Mesendoderm (in vitro differentiated cells): ENCODE data around the gene LIN7B.
"Not testable (repeated sequence)": the region's sequence is repeated elsewhere in the genome, so short reads cannot be mapped to it uniquely, and the experiment has no call there.

Experiments used
- DNase-seq: peaks from one replicate; pipeline ENCODE4 v3.0.0; 2013
- H2AK5ac ChIP-seq: 2 replicates; pipeline ENCODE4 v1.6.1; 2013; ENCODE audit warnings: low read length, inconsistent platforms
- H2BK120ac ChIP-seq: 2 replicates; pipeline ENCODE4 v1.6.1; 2013; ENCODE audit warnings: low read depth, mild to moderate bottlenecking, low read length, moderate library complexity, mixed read lengths
- H2BK15ac ChIP-seq: replicated peaks from 2 replicates; pipeline ENCODE4 v1.6.1; 2013; ENCODE audit warnings: low read depth, mild to moderate bottlenecking, moderate library complexity
- H2BK5ac ChIP-seq: 2 replicates; pipeline ENCODE4 v1.6.1; 2013; ENCODE audit warnings: low read length, inconsistent platforms
- H3K18ac ChIP-seq: 2 replicates; pipeline ENCODE4 v1.6.1; 2013; ENCODE audit warnings: mild to moderate bottlenecking, low read length, mixed read lengths
- H3K23ac ChIP-seq: one replicate; pipeline ENCODE4 v1.6.1; 2013; ENCODE audit warnings: low read length
- H3K27ac ChIP-seq: 2 replicates; pipeline ENCODE4 v1.5.1; 2013; ENCODE audit warnings: low read depth, mild to moderate bottlenecking, inconsistent platforms, low read length, moderate library complexity
- H3K27me3 ChIP-seq: 2 replicates; pipeline ENCODE4 v1.6.1; 2013; ENCODE audit warnings: low read length, control low read depth, mild to moderate bottlenecking, inconsistent platforms; ENCODE audit not compliant: insufficient read depth, poor library complexity
- H3K36me3 ChIP-seq: 2 replicates; pipeline ENCODE4 v1.6.1; 2013; ENCODE audit warnings: low read length, inconsistent platforms; ENCODE audit not compliant: control insufficient read depth, insufficient read depth
- H3K4ac ChIP-seq: one replicate; pipeline ENCODE4 v1.6.1; 2013; ENCODE audit warnings: low read depth, mild to moderate bottlenecking, low read length, moderate library complexity
- H3K4me1 ChIP-seq: 2 replicates; pipeline ENCODE4 v1.6.1; 2013; ENCODE audit warnings: low read depth, low read length, inconsistent platforms; ENCODE audit not compliant: control insufficient read depth
- H3K4me2 ChIP-seq: 2 replicates; pipeline ENCODE4 v1.6.1; 2013; ENCODE audit warnings: low read length
- H3K4me3 ChIP-seq: 2 replicates; pipeline ENCODE4 v1.5.1; 2013; ENCODE audit warnings: mild to moderate bottlenecking, low read length
- H3K56ac ChIP-seq: one replicate; pipeline ENCODE4 v1.6.1; 2013; ENCODE audit warnings: low read length
- H3K79me1 ChIP-seq: 2 replicates; pipeline ENCODE4 v1.6.1; 2013; ENCODE audit warnings: low read length, inconsistent platforms
- H3K79me2 ChIP-seq: 2 replicates; pipeline ENCODE4 v1.6.1; 2013; ENCODE audit warnings: mild to moderate bottlenecking, low read length; ENCODE audit not compliant: control insufficient read depth, insufficient read depth
- H3K9ac ChIP-seq: 2 replicates; pipeline ENCODE4 v1.6.1; 2013; ENCODE audit warnings: low read length, inconsistent platforms
- H4K5ac ChIP-seq: one replicate; pipeline ENCODE4 v1.6.1; 2013; ENCODE audit warnings: low read length
- H4K8ac ChIP-seq: one replicate; pipeline ENCODE4 v1.6.1; 2013; ENCODE audit warnings: low read depth, mild to moderate bottlenecking, control low read depth, low read length, moderate library complexity
- WGBS: extraction: QIAGEN DNeasy Blood & Tissue Kit; methylation state at CpG from one replicate; pipeline ENCODE4 v1.1.7; 2013; ENCODE audit warnings: low lambda C conversion rate, missing lambda C conversion rate; ENCODE audit not compliant: insufficient coverage; ENCODE audit errors: extremely low coverage; 5-methylcytosine and 5-hydroxymethylcytosine counted together

Gene LIN7B

DNA sequence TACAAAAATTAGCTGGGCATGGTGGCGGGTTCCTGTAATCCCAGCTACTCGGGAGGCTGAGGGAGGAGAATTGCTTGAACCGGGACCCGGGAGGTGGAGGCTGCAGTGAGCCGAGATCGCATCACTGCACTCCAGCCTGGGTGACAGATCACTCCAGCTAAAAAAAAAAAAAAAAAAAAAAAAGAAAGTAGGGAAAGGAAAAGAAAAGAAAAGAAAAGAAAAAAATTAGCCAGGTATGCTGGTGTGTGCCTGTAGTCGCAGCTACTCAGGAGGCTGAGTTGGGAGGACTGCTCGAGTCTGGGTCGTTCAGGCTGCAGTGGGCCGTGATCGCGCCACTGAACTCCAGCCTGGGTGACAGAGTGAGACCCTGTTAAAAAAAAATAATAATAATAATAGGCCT, 13.1 kb downstream of the LIN7B start:
- not testable (repeated sequence) for H3K9ac ChIP-seq
- no CpG with 5 or more reads among the region's 12 CpGs for WGBS

DNA sequence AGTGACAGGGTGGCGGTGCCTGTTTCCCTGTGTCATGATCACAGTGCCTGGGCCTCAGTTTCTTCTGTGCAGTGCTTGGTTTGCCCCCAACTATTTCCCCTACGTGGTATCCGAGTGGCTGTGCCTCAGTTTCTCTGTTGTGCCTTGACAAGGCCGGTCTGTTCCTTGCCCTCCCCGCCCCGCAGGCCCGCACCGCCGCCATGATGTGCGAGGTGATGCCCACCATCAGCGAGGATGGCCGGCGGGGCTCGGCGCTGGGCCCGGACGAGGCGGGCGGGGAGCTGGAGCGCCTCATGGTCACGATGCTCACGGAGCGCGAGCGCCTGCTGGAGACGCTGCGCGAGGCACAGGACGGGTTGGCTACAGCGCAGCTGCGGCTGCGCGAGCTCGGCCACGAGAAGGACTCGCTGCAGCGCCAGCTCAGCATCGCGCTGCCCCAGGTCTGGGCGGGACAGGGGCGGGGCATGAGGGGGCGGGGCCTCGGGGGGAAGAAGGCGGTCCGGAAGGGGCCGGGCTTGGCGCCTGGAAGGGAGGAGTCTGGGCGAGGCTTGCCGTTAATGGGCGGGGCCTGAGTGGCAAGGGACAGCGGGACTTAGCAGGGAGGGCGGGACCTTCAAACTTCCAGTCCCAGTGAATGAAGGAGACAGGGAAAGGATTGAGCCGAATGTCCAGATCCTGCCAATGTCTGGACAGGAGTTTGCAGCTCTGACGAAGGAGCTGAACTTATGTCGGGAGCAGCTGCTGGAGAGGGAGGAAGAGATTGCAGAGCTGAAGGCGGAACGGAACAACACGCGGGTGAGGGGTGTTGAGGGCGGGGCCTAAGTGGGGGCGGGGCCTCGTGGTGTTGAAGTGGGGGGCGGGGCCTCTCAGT, 13.7 kb downstream of the LIN7B start:
- Histone ChIP-seq H3K79me1 (no peaks in the 10 kb centered on the region), H3K4me1 (no peaks in the 10 kb centered on the region), H4K5ac (no peak overlapping the region), H3K27me3 (no peaks in the 10 kb centered on the region), H3K18ac (peak overlapping the region; percentile 2), H3K23ac (no peak overlapping the region), H3K4me3 (peak overlapping the region; percentile 31), H3K9ac (peak overlapping the region; percentile 74), H2BK15ac (no peak overlapping the region), H3K79me2 (no peaks in the 10 kb centered on the region), H4K8ac (no peak overlapping the region), H2BK120ac (no peak overlapping the region), H3K27ac (no peak overlapping the region), H3K36me3 (no peaks in the 10 kb centered on the region), H3K4me2 (peak overlapping the region; percentile 69), H2AK5ac (no peak overlapping the region), H2BK5ac (no peak overlapping the region), H3K4ac (no peak overlapping the region), H3K56ac (peak overlapping the region; percentile 86)
- WGBS = no CpG with 5 or more reads among the region's 63 CpGs
- DNase-seq = peak; percentile 98

More for the DNA sequence above, 13.1 kb downstream of the LIN7B start:
- H2BK120ac ChIP-seq, H3K56ac ChIP-seq, H3K4me2 ChIP-seq, H3K4ac ChIP-seq, H3K79me2 ChIP-seq, H3K18ac ChIP-seq, H3K4me3 ChIP-seq, H3K36me3 ChIP-seq, H2BK15ac ChIP-seq, H2BK5ac ChIP-seq, H3K23ac ChIP-seq, H3K27ac ChIP-seq, H4K5ac ChIP-seq, H2AK5ac ChIP-seq, H4K8ac ChIP-seq, H3K79me1 ChIP-seq, H3K27me3 ChIP-seq, DNase-seq, H3K4me1 ChIP-seq: not testable (repeated sequence)

DNA sequence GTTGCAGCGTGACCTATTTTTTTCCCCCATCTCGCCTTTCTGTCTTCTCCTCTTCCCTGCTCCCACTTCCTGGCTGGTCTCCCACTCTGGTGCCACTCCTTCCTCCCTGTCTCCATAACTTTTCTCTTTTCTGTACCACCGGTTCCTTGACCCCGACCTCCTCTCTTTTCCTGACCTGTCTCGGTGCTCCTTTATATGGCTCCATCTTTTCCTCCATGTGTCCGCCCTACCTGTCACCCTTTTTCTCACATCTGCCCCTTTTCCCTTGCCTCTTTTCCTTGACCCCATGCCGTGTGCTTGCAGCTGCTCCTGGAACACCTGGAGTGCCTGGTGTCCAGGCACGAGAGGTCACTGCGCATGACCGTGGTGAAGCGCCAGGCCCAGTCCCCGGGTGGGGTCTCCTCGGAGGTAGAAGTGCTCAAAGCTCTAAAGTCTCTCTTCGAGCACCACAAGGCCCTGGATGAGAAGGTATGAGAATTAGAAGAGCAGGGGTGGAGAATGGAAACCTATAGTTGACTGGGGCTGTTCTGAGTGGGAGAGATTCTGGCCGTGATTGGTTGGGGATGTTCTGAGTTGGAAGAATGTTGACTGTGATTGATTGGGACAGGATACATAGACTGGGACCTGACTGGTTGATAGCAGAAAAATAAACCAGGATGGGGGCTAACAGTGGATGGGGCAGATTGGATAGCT, 14.5 kb downstream of the LIN7B start:
- no CpG with 5 or more reads among the region's 15 CpGs for WGBS
- no peak for DNase-seq
- Histone ChIP-seq H3K27ac (no peak overlapping the region), H3K4me3 (no peak overlapping the region), H2AK5ac (no peak overlapping the region), H4K8ac (no peak overlapping the region), H3K27me3 (no peaks in the 10 kb centered on the region), H3K4me1 (no peaks in the 10 kb centered on the region), H3K79me1 (no peaks in the 10 kb centered on the region), H3K9ac (peak overlapping the region; percentile 3), H3K56ac (peak overlapping the region; percentile 62), H3K4ac (no peak overlapping the region), H3K23ac (no peak overlapping the region), H2BK5ac (no peak overlapping the region), H2BK15ac (no peak overlapping the region), H3K79me2 (no peaks in the 10 kb centered on the region), H4K5ac (no peak overlapping the region), H3K36me3 (no peaks in the 10 kb centered on the region), H3K18ac (no peak overlapping the region), H2BK120ac (no peak overlapping the region), H3K4me2 (peak overlapping the region; percentile 23)

DNA sequence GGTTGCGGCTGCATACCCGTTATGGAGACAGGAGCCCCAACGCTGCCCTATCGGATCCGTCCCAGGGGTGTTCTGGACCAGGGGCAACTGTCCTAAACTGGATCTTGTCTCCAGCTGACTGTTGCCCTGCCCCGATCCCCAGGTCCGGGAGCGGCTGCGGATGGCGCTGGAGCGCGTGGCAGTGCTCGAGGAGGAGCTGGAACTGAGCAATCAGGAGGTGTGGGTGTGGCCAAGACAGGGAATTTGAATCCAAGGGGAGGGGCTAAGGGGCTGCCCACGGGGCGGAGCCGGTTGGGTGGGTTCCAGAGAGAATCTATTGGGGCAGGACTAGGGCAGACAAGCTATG, 15.0 kb downstream of the LIN7B start:
- Histone ChIP-seq H3K79me1 (no peaks in the 10 kb centered on the region), H3K18ac (no peak overlapping the region), H3K23ac (no peak overlapping the region), H3K36me3 (no peaks in the 10 kb centered on the region), H2BK120ac (no peak overlapping the region), H3K4me3 (no peak overlapping the region), H3K27ac (no peak overlapping the region), H3K4me2 (no peak overlapping the region), H4K5ac (no peak overlapping the region), H2BK15ac (no peak overlapping the region), H3K4me1 (no peaks in the 10 kb centered on the region), H4K8ac (no peak overlapping the region), H3K79me2 (no peaks in the 10 kb centered on the region), H3K27me3 (no peaks in the 10 kb centered on the region), H2AK5ac (no peak overlapping the region), H3K4ac (no peak overlapping the region), H2BK5ac (no peak overlapping the region), H3K56ac (no peak overlapping the region), H3K9ac (no peak overlapping the region)
- peak; percentile 31 for DNase-seq
- no CpG with 5 or more reads among the region's 16 CpGs for WGBS

DNA sequence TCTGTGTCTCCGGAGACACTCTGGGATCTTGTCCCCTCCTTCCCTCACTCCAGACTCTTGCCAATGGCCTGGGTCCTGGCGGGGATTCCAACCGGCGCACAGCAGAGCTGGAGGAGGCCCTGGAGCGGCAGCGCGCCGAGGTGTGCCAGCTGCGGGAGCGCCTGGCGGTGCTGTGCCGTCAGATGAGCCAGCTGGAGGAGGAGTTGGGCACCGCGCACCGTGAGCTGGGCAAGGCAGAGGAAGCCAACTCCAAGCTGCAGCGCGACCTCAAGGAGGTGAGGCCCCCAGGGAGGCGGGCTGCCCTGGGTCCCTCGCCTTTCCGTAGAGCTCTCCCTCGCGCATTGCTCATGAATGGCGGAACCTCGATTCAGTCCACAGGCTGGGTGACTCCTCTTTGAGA, 16.2 kb downstream of the LIN7B start:
- Histone ChIP-seq H2BK15ac (no peak overlapping the region), H3K27ac (no peak overlapping the region), H2BK5ac (no peak overlapping the region), H3K56ac (no peak overlapping the region), H3K23ac (no peak overlapping the region), H3K36me3 (no peaks in the 10 kb centered on the region), H2AK5ac (no peak overlapping the region), H4K5ac (no peak overlapping the region), H4K8ac (no peak overlapping the region), H3K18ac (no peak overlapping the region), H3K4me2 (no peak overlapping the region), H3K9ac (no peak overlapping the region), H3K4me1 (no peaks in the 10 kb centered on the region), H3K4me3 (no peak overlapping the region), H3K27me3 (no peaks in the 10 kb centered on the region), H3K79me2 (no peaks in the 10 kb centered on the region), H3K79me1 (no peaks in the 10 kb centered on the region), H2BK120ac (no peak overlapping the region), H3K4ac (no peak overlapping the region)
- no CpG with 5 or more reads among the region's 24 CpGs for WGBS
- DNase-seq = no peak
